Suprapubic skin (tissue), 4 donors: ENCODE results near the gene CASKIN1. TPM values are rescaled to one million over a fixed set of nuclear protein-coding genes. Genes with fewer than 3 reads are reported as not detected.

Experiments used
- DNase-seq, 2 donors: peaks; one replicate each; pipeline ENCODE4 v3.0.0-alpha.2; 2019; ENCODE audit warnings: low spot score in 2 of 2
- H3K27ac ChIP-seq: fragments of 200-600 bp; sonication (generic); one replicate; pipeline ENCODE4 v1.5.1; 2019
- H3K27me3 ChIP-seq: fragments of 200-600 bp; sonication (generic); one replicate; pipeline ENCODE4 v1.5.1; 2019
- H3K36me3 ChIP-seq: fragments of 200-600 bp; sonication (generic); one replicate; pipeline ENCODE4 v1.5.1; 2019
- H3K4me1 ChIP-seq: fragments of 200-600 bp; sonication (generic); one replicate; pipeline ENCODE4 v1.5.1; 2019
- H3K4me3 ChIP-seq: fragments of 200-600 bp; sonication (generic); one replicate; pipeline ENCODE4 v1.5.1; 2019; ENCODE audit warnings: mild to moderate bottlenecking
- H3K9me3 ChIP-seq: fragments of 200-600 bp; sonication (generic); one replicate; pipeline ENCODE4 v1.5.1; 2019
- CTCF ChIP-seq, 2 donors: fragments of 200-600 bp in 1 of 2; fragments of 450-650 bp in 1 of 2; sonication (generic) in 1 of 2; IDR thresholded peaks; one replicate each; pipeline ENCODE4 v1.5.1; 2016 to 2019; ENCODE audit warnings: antibody characterized with exemption in 2 of 2, mild to moderate bottlenecking in 1 of 2, moderate library complexity in 1 of 2
- EP300 ChIP-seq: sonication (generic); formaldehyde crosslinking; IDR thresholded peaks from one replicate; pipeline ENCODE4 v1.6.1; 2017; ENCODE audit warnings: antibody characterized with exemption
- POLR2A ChIP-seq, 2 donors: fragments of 450-650 bp; IDR thresholded peaks; one replicate each; pipeline ENCODE4 v1.6.1; 2017; ENCODE audit warnings: antibody characterized with exemption in 2 of 2, mild to moderate bottlenecking in 2 of 2, moderate library complexity in 2 of 2
- POLR2AphosphoS5 ChIP-seq, 3 donors: sonication (generic); formaldehyde crosslinking; IDR thresholded peaks; one replicate each; pipeline ENCODE4 v1.6.1; 2017; ENCODE audit warnings: antibody characterized with exemption in 3 of 3
- WGBS: methylation state at CpG from one replicate; pipeline ENCODE4 v1.1.5; 2018; 5-methylcytosine and 5-hydroxymethylcytosine counted together
- total RNA-seq, 4 donors: library from RNA; depleted of rRNA; stranded (reverse); fragments of >200 nt; gene quantifications; one replicate each; pipeline ENCODE4 v1.1.0, GENCODE V29; 2016

The CASKIN1 gene
- total RNA-seq, 4 donors from 2014 or later = 0.49 to 1.5 (median 0.78) TPM

GRCh38 chr16:2194166-2194834, 2.1 kb downstream of the CASKIN1 start:
- H3K27ac ChIP-seq = no peak overlapping the region
- no peak for DNase-seq
- peaks cover 41% of the 10 kb centered on the region for H3K4me1 ChIP-seq
- H3K4me3 ChIP-seq = no peak overlapping the region
- no peaks in the 10 kb centered on the region for H3K9me3 ChIP-seq
- H3K36me3 ChIP-seq = no peaks in the 10 kb centered on the region
- 46% methylated on average over 8 of the region's 16 CpGs for WGBS
- peaks cover 38% of the 10 kb centered on the region for H3K27me3 ChIP-seq
- no peak for TF ChIP-seq CTCF (IDR thresholded peaks at IDR 0.05)
- TF ChIP-seq POLR2AphosphoS5 (IDR thresholded peaks at IDR 0.05) = no peak
- TF ChIP-seq POLR2A (IDR thresholded peaks at IDR 0.05) = no peak
- no peak for TF ChIP-seq EP300

GRCh38 chr16:2191446-2191706, 5.0 kb downstream of the CASKIN1 start:
- no peak for DNase-seq
- Histone ChIP-seq H3K27me3 (peaks cover 26% of the 10 kb centered on the region), H3K36me3 (no peaks in the 10 kb centered on the region), H3K4me1 (peaks cover 37% of the 10 kb centered on the region), H3K4me3 (no peak overlapping the region), H3K9me3 (no peaks in the 10 kb centered on the region), H3K27ac (no peak overlapping the region)
- TF ChIP-seq CTCF (IDR thresholded peaks at IDR 0.05) = no peak
- TF ChIP-seq POLR2AphosphoS5 (IDR thresholded peaks at IDR 0.05) = no peak
- TF ChIP-seq EP300 = no peak
- no peak for TF ChIP-seq POLR2A (IDR thresholded peaks at IDR 0.05)
- 77% methylated on average over 11 of the region's 11 CpGs for WGBS

- TF ChIP-seq POLR2AphosphoS5 (IDR thresholded peaks at IDR 0.05) = no peak
- Histone ChIP-seq H3K36me3 (no peaks in the 10 kb centered on the region), H3K4me3 (no peak overlapping the region), H3K27ac (no peak overlapping the region), H3K27me3 (peaks cover 22% of the 10 kb centered on the region), H3K4me1 (peaks cover 33% of the 10 kb centered on the region), H3K9me3 (no peaks in the 10 kb centered on the region)
- WGBS = 69% methylated on average over 11 of the region's 25 CpGs
- no peak for DNase-seq
These were observed 5.6 kb downstream of the CASKIN1 start for GRCh38 chr16:2190659-2191445.

- Histone ChIP-seq H3K4me3 (no peak overlapping the region), H3K27me3 (peaks cover 15% of the 10 kb centered on the region), H3K4me1 (peaks cover 25% of the 10 kb centered on the region), H3K9me3 (no peaks in the 10 kb centered on the region), H3K36me3 (no peaks in the 10 kb centered on the region), H3K27ac (no peak overlapping the region)
- TF ChIP-seq POLR2A (IDR thresholded peaks at IDR 0.05) = no peak
- TF ChIP-seq EP300 = no peak
- no peak for TF ChIP-seq CTCF (IDR thresholded peaks at IDR 0.05)
- TF ChIP-seq POLR2AphosphoS5 (IDR thresholded peaks at IDR 0.05) = no peak
- DNase-seq = no peak
- WGBS = 65% methylated on average over 23 of the region's 24 CpGs
These were observed 6.3 kb downstream of the CASKIN1 start for GRCh38 chr16:2190002-2190658.

GRCh38 chr16:2189252-2189893, 7.0 kb downstream of the CASKIN1 start:
- no peak for TF ChIP-seq CTCF (IDR thresholded peaks at IDR 0.05)
- no peak for TF ChIP-seq POLR2A (IDR thresholded peaks at IDR 0.05)
- no peak for TF ChIP-seq POLR2AphosphoS5 (IDR thresholded peaks at IDR 0.05)
- TF ChIP-seq EP300 = no peak
- H3K36me3 ChIP-seq = no peaks in the 10 kb centered on the region
- peaks cover 21% of the 10 kb centered on the region for H3K4me1 ChIP-seq
- no peak for DNase-seq
- H3K4me3 ChIP-seq = no peak overlapping the region
- WGBS = no CpG with 5 or more reads among the region's 25 CpGs
- H3K9me3 ChIP-seq = no peaks in the 10 kb centered on the region
- no peak overlapping the region for H3K27ac ChIP-seq
- H3K27me3 ChIP-seq = peaks cover 7% of the 10 kb centered on the region
